Suppressor macrophage treated with lipopolysaccharide for 4 hours (primary cell): ENCODE data around the gene DENND2A.
"Not testable (repeated sequence)": the region's sequence is repeated elsewhere in the genome, so short reads cannot be mapped to it uniquely, and the experiment has no call there.

Experiments
- DNase-seq: peaks from one replicate; pipeline ENCODE4 v3.0.0-alpha.2; 2020

DENND2A gene

GRCh38 chr7:140640727-140641523 lies at the start of gene DENND2A:
TSS of gene DENND2A (minus strand) at chr7:140640813. CDS start at chr7:140602397, 38,416 bp downstream.
- no peak for DNase-seq

- no peak for DNase-seq
Measured at GRCh38 chr7:140689199-140690152, 48.9 kb upstream of the DENND2A start.

GRCh38 chr7:140688341-140688740 lies 47.7 kb upstream of the DENND2A start:
- DNase-seq, result no peak

- no peak for DNase-seq
Measured at GRCh38 chr7:140686921-140687320, 46.3 kb upstream of the DENND2A start.

GRCh38 chr7:140685407-140686087 lies 44.9 kb upstream of the DENND2A start:
- DNase-seq, result no peak

- no peak for DNase-seq
Measured at GRCh38 chr7:140684066-140684950, 43.7 kb upstream of the DENND2A start.

GRCh38 chr7:140683657-140684056 lies 43.0 kb upstream of the DENND2A start:
- no peak for DNase-seq

GRCh38 chr7:140681766-140682165 lies 41.2 kb upstream of the DENND2A start:
- no peak for DNase-seq

GRCh38 chr7:140680886-140681285 lies 40.3 kb upstream of the DENND2A start:
- DNase-seq, result no peak

GRCh38 chr7:140679186-140679585 lies 38.6 kb upstream of the DENND2A start:
- no peak for DNase-seq

- DNase-seq, result no peak
Measured at GRCh38 chr7:140678816-140679130, 38.2 kb upstream of the DENND2A start.

- DNase-seq, result no peak
Measured at GRCh38 chr7:140678081-140678815, 37.6 kb upstream of the DENND2A start.

GRCh38 chr7:140677496-140677895 lies 36.9 kb upstream of the DENND2A start:
- DNase-seq, result no peak

- not testable (repeated sequence) for DNase-seq
Measured at GRCh38 chr7:140676956-140677355, 36.3 kb upstream of the DENND2A start.

- peak; percentile 83 for DNase-seq
Measured at GRCh38 chr7:140676306-140676705, 35.7 kb upstream of the DENND2A start.

GRCh38 chr7:140675726-140676125 lies 35.1 kb upstream of the DENND2A start:
- DNase-seq, result no peak

GRCh38 chr7:140674899-140675701 lies 34.5 kb upstream of the DENND2A start:
- peak; percentile 71 for DNase-seq

- no peak for DNase-seq
Measured at GRCh38 chr7:140674356-140674800, 33.8 kb upstream of the DENND2A start.

- no peak for DNase-seq
Measured at GRCh38 chr7:140673774-140674155, 33.2 kb upstream of the DENND2A start.

- DNase-seq, result peak; percentile 41
Measured at GRCh38 chr7:140673063-140673773, 32.6 kb upstream of the DENND2A start.
